Gastroesophageal sphincter (tissue), 4 donors: ENCODE data around the gene LIN9. TPM values are rescaled to one million over a fixed set of nuclear protein-coding genes. Genes with fewer than 3 reads are reported as not detected.

ENCODE experiments used
- ATAC-seq: fragments of 150-250 bp; one replicate; pipeline ENCODE4 v1.9.1; 2016; ENCODE audit warnings: mild to moderate bottlenecking, moderate library complexity
- H3K27ac ChIP-seq, 4 donors: fragments of 200-600 bp; sonication (generic) in 3 of 4; 1 replicate in 3 of 4; 2 replicates in 1 of 4; pipeline ENCODE4 v1.5.1; 2016 to 2019
- H3K27me3 ChIP-seq: fragments of 200-600 bp; sonication (generic); one replicate; pipeline ENCODE4 v1.5.1; 2019
- H3K36me3 ChIP-seq, 2 donors: fragments of 200-600 bp; sonication (generic); one replicate each; pipeline ENCODE4 v1.5.1; 2019; ENCODE audit warnings: control low read depth in 1 of 2
- H3K4me1 ChIP-seq, 3 donors: fragments of 200-600 bp; sonication (generic); 1 replicate in 2 of 3; 2 replicates in 1 of 3; pipeline ENCODE4 v1.5.1; 2016 to 2019; ENCODE audit warnings: control low read depth in 2 of 3
- H3K4me3 ChIP-seq, 2 donors: fragments of 200-600 bp; sonication (generic); one replicate each; pipeline ENCODE4 v1.5.1; 2019; ENCODE audit warnings: mild to moderate bottlenecking in 1 of 2, moderate library complexity in 1 of 2
- H3K9me3 ChIP-seq, 3 donors: fragments of 200-600 bp; sonication (generic); one replicate each; pipeline ENCODE4 v1.5.1; 2017 to 2019; ENCODE audit warnings: control low read depth in 2 of 3
- EP300 ChIP-seq: sonication (generic); formaldehyde crosslinking; IDR thresholded peaks from one replicate; pipeline ENCODE4 v1.6.1; 2017; ENCODE audit warnings: antibody characterized with exemption, mild to moderate bottlenecking
- POLR2A ChIP-seq, 2 donors: fragments of 450-650 bp; IDR thresholded peaks; one replicate each; pipeline ENCODE4 v1.6.1; 2017; ENCODE audit warnings: antibody characterized with exemption in 2 of 2, mild to moderate bottlenecking in 2 of 2, moderate library complexity in 1 of 2
- POLR2AphosphoS5 ChIP-seq: sonication (generic); formaldehyde crosslinking; IDR thresholded peaks from one replicate; pipeline ENCODE4 v1.6.1; 2017; ENCODE audit warnings: antibody characterized with exemption
- WGBS, 2 donors: methylation state at CpG; one replicate each; pipeline ENCODE4 v1.1.5; 2018; ENCODE audit warnings: low coverage in 1 of 2; 5-methylcytosine and 5-hydroxymethylcytosine counted together
- total RNA-seq, 4 donors: library from RNA; depleted of rRNA; stranded (reverse); fragments of >200 nt; gene quantifications; one replicate each; pipeline ENCODE4 v1.1.0, GENCODE V29; 2016
- TF ChIP-seq, protein P1 (sequence below), 4 experiments: fragments of 200-600 bp in 2 of 4; fragments of 450-650 bp in 2 of 4; sonication (generic) in 1 of 4; IDR thresholded peaks; one replicate each; pipeline ENCODE4 v1.5.1; 2017 to 2019; ENCODE audit warnings: antibody characterized with exemption in 4 of 4, mild to moderate bottlenecking in 2 of 4, moderate library complexity in 2 of 4

Gene LIN9
- total RNA-seq, 4 donors from 2014 or later = 2.8 to 5.4 (median 3.4) TPM

DNA sequence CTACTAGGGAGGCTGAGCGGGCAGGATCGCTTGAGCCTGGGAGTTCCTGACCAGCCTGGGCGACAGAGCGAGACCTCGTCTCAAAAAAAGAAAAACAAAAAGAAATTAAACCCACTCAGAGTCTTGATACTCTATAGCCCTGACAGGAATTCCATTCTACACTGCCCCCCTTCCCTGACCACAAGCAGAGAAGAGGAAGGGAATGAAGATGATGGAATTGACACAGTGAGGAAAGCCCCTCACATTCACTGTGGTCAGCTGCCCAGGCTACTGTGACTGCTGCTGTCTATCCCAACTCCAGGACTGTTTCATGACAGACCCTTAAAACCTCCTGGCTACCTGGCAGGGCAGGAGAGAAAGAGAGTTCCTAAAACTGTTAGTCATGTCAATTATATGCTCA, 12.1 kb downstream of the LIN9 start:
- no peak overlapping the region for H3K4me3 ChIP-seq
- no peaks in the 10 kb centered on the region for H3K4me1 ChIP-seq
- H3K27ac ChIP-seq = no peak overlapping the region
- no peaks in the 10 kb centered on the region for H3K9me3 ChIP-seq
- TF ChIP-seq POLR2AphosphoS5 (no peak), POLR2A (IDR thresholded peaks at IDR 0.05) (no peak), EP300 (no peak)
- TF ChIP-seq, protein P1, sequence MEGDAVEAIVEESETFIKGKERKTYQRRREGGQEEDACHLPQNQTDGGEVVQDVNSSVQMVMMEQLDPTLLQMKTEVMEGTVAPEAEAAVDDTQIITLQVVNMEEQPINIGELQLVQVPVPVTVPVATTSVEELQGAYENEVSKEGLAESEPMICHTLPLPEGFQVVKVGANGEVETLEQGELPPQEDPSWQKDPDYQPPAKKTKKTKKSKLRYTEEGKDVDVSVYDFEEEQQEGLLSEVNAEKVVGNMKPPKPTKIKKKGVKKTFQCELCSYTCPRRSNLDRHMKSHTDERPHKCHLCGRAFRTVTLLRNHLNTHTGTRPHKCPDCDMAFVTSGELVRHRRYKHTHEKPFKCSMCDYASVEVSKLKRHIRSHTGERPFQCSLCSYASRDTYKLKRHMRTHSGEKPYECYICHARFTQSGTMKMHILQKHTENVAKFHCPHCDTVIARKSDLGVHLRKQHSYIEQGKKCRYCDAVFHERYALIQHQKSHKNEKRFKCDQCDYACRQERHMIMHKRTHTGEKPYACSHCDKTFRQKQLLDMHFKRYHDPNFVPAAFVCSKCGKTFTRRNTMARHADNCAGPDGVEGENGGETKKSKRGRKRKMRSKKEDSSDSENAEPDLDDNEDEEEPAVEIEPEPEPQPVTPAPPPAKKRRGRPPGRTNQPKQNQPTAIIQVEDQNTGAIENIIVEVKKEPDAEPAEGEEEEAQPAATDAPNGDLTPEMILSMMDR (IDR thresholded peaks at IDR 0.05) = no peak
- H3K27me3 ChIP-seq = no peaks in the 10 kb centered on the region
- ATAC-seq = no peak
- WGBS, 2 donors = 93 to 100% methylated on average over 2 to 3 of the region's 5 CpGs
- peaks cover 0 to 57% of the 10 kb centered on the region in 2 donors for H3K36me3 ChIP-seq

DNA sequence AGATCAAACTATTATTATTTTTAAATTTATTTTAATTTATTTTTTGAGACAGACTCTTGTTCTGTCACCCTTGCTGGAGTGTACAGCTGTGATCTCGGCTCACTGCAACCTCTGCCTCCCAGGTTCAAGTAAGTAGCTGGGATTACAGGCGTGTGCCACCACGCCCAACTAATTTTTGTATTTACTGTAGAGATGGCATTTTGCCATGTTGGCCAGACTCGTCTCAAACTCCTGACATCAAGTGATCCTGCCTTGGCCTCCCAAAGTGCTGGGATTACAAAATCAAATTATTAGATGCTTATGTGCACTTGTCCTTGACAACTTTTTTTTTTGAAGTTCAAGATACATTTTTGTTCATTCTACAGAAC, 15.4 kb downstream of the LIN9 start:
- ATAC-seq = no peak
- Histone ChIP-seq H3K4me3 (no peak overlapping the region), H3K36me3 (peaks cover 0 to 46% of the 10 kb centered on the region in 2 donors), H3K27me3 (no peaks in the 10 kb centered on the region), H3K4me1 (no peaks in the 10 kb centered on the region), H3K27ac (no peak overlapping the region), H3K9me3 (no peaks in the 10 kb centered on the region)
- 83 to 96% methylated on average over 3 to 4 of the region's 4 CpGs for WGBS, 2 donors
- TF ChIP-seq POLR2AphosphoS5 (no peak), EP300 (no peak), POLR2A (IDR thresholded peaks at IDR 0.05) (no peak)
- TF ChIP-seq, protein P1 (IDR thresholded peaks at IDR 0.05) = no peak

DNA sequence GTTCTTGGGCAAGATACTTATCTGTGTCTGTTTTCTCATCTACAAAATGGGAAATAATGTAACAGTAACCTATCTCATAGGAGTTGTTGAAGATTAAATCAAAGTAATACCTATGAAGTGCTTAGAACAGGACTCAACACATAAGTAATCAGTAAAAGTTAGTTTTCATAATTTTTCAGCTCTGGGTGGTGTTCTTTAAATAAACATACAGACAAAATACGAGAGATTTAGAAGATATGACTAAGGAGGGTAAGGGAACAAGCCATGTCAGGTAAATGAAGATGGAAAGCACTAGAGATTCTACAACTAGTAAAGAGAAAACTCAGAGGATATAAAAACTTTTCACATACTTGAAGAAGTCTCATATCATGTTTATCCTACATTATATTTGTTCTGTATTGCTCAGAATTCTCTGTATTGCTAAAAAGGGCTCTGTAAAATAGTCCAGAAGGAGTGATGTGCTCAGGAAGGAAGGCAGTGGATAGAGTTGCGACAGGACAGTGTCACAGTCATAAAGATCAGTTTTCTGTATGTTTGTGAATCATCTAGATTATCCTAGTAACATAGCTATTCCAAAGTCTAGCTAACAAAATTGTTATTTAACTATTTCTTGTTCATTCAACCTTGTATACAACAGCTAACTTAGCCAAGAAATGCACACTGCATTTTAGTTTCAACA, 16.0 kb downstream of the LIN9 start:
- Histone ChIP-seq H3K4me1 (no peaks in the 10 kb centered on the region), H3K27me3 (no peaks in the 10 kb centered on the region), H3K36me3 (peaks cover 0 to 41% of the 10 kb centered on the region in 2 donors), H3K27ac (no peak overlapping the region), H3K9me3 (no peaks in the 10 kb centered on the region), H3K4me3 (no peak overlapping the region)
- TF ChIP-seq, protein P1 (IDR thresholded peaks at IDR 0.05) = no peak
- TF ChIP-seq POLR2A (IDR thresholded peaks at IDR 0.05) = no peak
- no peak for TF ChIP-seq EP300
- TF ChIP-seq POLR2AphosphoS5 = no peak
- WGBS, 2 donors = 84 to 89% methylated on average over 2 of the region's 2 CpGs
- ATAC-seq = no peak

DNA sequence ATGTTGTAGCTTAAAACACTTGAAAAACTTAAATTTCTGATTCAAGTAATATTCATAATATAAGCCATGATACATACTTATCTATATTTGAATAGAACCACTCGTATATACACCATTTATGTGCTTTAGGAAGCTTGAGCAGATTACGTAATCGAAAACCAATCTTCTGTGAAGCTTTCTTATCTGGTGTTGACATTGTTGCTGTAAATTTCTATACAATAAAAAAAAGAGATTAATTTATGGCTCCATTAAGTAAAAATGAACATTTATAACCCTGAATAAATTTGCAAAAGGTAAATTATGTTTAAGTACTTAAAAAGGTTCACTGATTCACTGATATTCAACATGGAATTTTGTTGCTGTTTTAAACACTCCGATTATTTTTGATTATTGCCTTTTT, 21.4 kb downstream of the LIN9 start:
- Histone ChIP-seq H3K4me3 (no peak overlapping the region), H3K27ac (no peak overlapping the region), H3K9me3 (no peaks in the 10 kb centered on the region), H3K36me3 (peaks cover 0 to 25% of the 10 kb centered on the region in 2 donors), H3K4me1 (no peaks in the 10 kb centered on the region), H3K27me3 (no peaks in the 10 kb centered on the region)
- no peak for TF ChIP-seq POLR2AphosphoS5
- no peak for TF ChIP-seq POLR2A (IDR thresholded peaks at IDR 0.05)
- TF ChIP-seq, protein P1 (IDR thresholded peaks at IDR 0.05) = no peak
- TF ChIP-seq EP300 = no peak
- ATAC-seq = no peak
- 89 to 94% methylated on average over 4 of the region's 4 CpGs for WGBS, 2 donors

DNA sequence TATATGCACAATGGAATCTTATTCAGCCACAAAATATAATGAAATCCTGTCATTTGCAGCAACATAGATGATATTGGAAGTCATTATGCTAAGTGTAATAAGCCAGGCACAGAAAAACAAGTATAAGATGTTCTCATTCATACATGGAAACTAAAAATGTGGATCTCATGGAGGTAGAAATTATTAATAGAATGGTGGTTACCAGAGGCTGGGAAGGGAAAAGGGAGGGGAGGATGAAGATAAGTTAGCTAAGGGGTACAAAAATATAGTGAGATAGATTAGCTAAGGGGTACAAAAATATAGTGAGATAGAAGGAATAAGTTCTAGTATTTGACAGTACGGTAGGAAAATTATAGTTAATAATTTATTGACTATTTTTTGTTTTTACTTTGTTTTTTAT, 27.9 kb downstream of the LIN9 start:
- Histone ChIP-seq H3K9me3 (no peaks in the 10 kb centered on the region), H3K36me3 (peaks cover 0 to 15% of the 10 kb centered on the region in 2 donors), H3K27ac (no peak overlapping the region), H3K4me1 (no peaks in the 10 kb centered on the region), H3K4me3 (no peak overlapping the region), H3K27me3 (no peaks in the 10 kb centered on the region)
- no peak for ATAC-seq
- 86 to 93% methylated on average over 1 of the region's 1 CpG for WGBS, 2 donors
- TF ChIP-seq EP300 (no peak), POLR2A (IDR thresholded peaks at IDR 0.05) (no peak), POLR2AphosphoS5 (no peak)
- TF ChIP-seq, protein P1 (IDR thresholded peaks at IDR 0.05) = no peak
